Vagina (tissue), 2 donors: ENCODE results near the gene CHRNB1. TPM values are rescaled to one million over a fixed set of nuclear protein-coding genes. Genes with fewer than 3 reads are reported as not detected.

Source experiments
- DNase-seq, 2 donors: peaks; one replicate each; pipeline ENCODE4 v3.0.0-alpha.2; 2017; ENCODE audit errors: extremely low spot score in 2 of 2
- H3K27ac ChIP-seq: fragments of 200-600 bp; sonication (generic); one replicate; pipeline ENCODE4 v1.5.1; 2019
- H3K27me3 ChIP-seq: fragments of 200-600 bp; sonication (generic); one replicate; pipeline ENCODE4 v1.5.1; 2019
- H3K36me3 ChIP-seq, 2 donors: fragments of 200-600 bp; sonication (generic); one replicate each; pipeline ENCODE4 v1.5.1; 2017 to 2019
- H3K4me1 ChIP-seq: fragments of 200-600 bp; sonication (generic); one replicate; pipeline ENCODE4 v1.5.1; 2019
- H3K4me3 ChIP-seq, 2 donors: fragments of 200-600 bp; sonication (generic); 1 replicate in 1 of 2; 2 replicates in 1 of 2; pipeline ENCODE4 v1.5.1; 2016 to 2019
- H3K9me3 ChIP-seq: fragments of 200-600 bp; sonication (generic); one replicate; pipeline ENCODE4 v1.5.1; 2019
- POLR2A ChIP-seq, 2 donors: fragments of 450-650 bp; IDR thresholded peaks; one replicate each; pipeline ENCODE4 v1.6.1; 2017; ENCODE audit warnings: antibody characterized with exemption in 2 of 2, mild to moderate bottlenecking in 2 of 2, moderate library complexity in 2 of 2
- POLR2AphosphoS5 ChIP-seq, 2 donors: sonication (generic); formaldehyde crosslinking; IDR thresholded peaks; one replicate each; pipeline ENCODE4 v1.9.0; 2017; ENCODE audit warnings: antibody characterized with exemption in 2 of 2, mild to moderate bottlenecking in 2 of 2, low read depth in 1 of 2; ENCODE audit not compliant: insufficient read depth in 1 of 2
- intact Hi-C: fragments of 100-400 bp; cut with DNase I; formaldehyde crosslinking; loops from one replicate; pipeline ENCODE4 v1.15.1; 2023
- total RNA-seq: library from RNA; depleted of rRNA; stranded (reverse); fragments of >200 nt; gene quantifications from one replicate; pipeline ENCODE4 v1.2.3, GENCODE V29; 2016
- TF ChIP-seq, protein P1 (sequence below), 3 experiments: fragments of 450-650 bp in 2 of 3; fragments of 200-600 bp in 1 of 3; sonication (generic) in 1 of 3; IDR thresholded peaks; one replicate each; pipeline ENCODE4 v1.5.1; 2017 to 2019; ENCODE audit warnings: antibody characterized with exemption in 3 of 3, mild to moderate bottlenecking in 2 of 3, moderate library complexity in 2 of 3

CHRNB1 gene, protein sequence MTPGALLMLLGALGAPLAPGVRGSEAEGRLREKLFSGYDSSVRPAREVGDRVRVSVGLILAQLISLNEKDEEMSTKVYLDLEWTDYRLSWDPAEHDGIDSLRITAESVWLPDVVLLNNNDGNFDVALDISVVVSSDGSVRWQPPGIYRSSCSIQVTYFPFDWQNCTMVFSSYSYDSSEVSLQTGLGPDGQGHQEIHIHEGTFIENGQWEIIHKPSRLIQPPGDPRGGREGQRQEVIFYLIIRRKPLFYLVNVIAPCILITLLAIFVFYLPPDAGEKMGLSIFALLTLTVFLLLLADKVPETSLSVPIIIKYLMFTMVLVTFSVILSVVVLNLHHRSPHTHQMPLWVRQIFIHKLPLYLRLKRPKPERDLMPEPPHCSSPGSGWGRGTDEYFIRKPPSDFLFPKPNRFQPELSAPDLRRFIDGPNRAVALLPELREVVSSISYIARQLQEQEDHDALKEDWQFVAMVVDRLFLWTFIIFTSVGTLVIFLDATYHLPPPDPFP
- 5.9 TPM for total RNA-seq

- no peaks in the 10 kb centered on the region for H3K9me3 ChIP-seq
- no peaks in the 10 kb centered on the region for H3K36me3 ChIP-seq
- peak within 1 kb of the TSS; percentile 32 to 33 for H3K4me3 ChIP-seq
- TF ChIP-seq, protein P1, sequence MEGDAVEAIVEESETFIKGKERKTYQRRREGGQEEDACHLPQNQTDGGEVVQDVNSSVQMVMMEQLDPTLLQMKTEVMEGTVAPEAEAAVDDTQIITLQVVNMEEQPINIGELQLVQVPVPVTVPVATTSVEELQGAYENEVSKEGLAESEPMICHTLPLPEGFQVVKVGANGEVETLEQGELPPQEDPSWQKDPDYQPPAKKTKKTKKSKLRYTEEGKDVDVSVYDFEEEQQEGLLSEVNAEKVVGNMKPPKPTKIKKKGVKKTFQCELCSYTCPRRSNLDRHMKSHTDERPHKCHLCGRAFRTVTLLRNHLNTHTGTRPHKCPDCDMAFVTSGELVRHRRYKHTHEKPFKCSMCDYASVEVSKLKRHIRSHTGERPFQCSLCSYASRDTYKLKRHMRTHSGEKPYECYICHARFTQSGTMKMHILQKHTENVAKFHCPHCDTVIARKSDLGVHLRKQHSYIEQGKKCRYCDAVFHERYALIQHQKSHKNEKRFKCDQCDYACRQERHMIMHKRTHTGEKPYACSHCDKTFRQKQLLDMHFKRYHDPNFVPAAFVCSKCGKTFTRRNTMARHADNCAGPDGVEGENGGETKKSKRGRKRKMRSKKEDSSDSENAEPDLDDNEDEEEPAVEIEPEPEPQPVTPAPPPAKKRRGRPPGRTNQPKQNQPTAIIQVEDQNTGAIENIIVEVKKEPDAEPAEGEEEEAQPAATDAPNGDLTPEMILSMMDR (IDR thresholded peaks at IDR 0.05): no peak
- peak in 1 of 2 donors; percentile 16 for TF ChIP-seq POLR2AphosphoS5 (IDR thresholded peaks at IDR 0.05; ENCODE audit: insufficient read depth in 1 of 2, low read depth in 1 of 2)
- intact Hi-C loops: no loop called here
- H3K4me1 ChIP-seq: peaks cover 35% of the 10 kb centered on the region
- H3K27ac ChIP-seq: peak within 1 kb of the TSS; percentile 58
- no peak for DNase-seq
- no peaks in the 10 kb centered on the region for H3K27me3 ChIP-seq
These were observed at the start of gene CHRNB1 for GRCh38 chr17:7444682-7445618. Gene CHRNB1, plus strand, starts transcription at chr17:7445061. Its CDS starts 67 bp downstream, at chr17:7445128.

GRCh38 chr17:7396147-7396546 is 48.7 kb upstream of the CHRNB1 start:
- Histone ChIP-seq H3K36me3 (peaks cover 0 to under 1% of the 10 kb centered on the region in 2 donors), H3K9me3 (no peaks in the 10 kb centered on the region), H3K4me3 (no peak overlapping the region), H3K27ac (no peak overlapping the region), H3K27me3 (no peaks in the 10 kb centered on the region), H3K4me1 (peaks cover 23% of the 10 kb centered on the region)
- no peak for DNase-seq
- TF ChIP-seq POLR2AphosphoS5 (IDR thresholded peaks at IDR 0.05; ENCODE audit: insufficient read depth in 1 of 2, low read depth in 1 of 2) (no peak), POLR2A (IDR thresholded peaks at IDR 0.05) (no peak)
- TF ChIP-seq, protein P1 (IDR thresholded peaks at IDR 0.05): no peak
- intact Hi-C loops: no loop called here

DNA sequence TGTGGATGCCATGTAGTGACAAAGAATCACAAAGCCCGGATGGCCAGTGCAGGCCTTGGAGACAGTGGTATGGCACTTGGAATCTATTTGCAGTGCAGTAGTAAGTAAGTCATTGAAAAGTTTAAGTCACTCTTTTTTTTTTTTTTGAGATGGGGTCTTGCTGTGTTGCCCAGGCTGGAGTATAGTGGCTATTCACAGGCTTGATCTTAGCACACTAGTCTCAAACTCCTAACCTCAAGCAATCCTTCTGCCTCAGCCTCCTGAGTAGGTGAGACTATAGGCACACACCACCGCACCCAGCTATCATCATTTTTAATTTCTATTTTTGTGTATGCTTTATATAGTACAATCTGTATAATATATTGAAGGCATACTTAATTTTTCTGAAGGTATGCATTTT is 46.2 kb upstream of the CHRNB1 start:
- no peak for DNase-seq
- Histone ChIP-seq H3K27ac (no peak overlapping the region), H3K4me3 (no peak overlapping the region), H3K9me3 (no peaks in the 10 kb centered on the region), H3K27me3 (no peaks in the 10 kb centered on the region), H3K36me3 (no peaks in the 10 kb centered on the region), H3K4me1 (peaks cover 23% of the 10 kb centered on the region)
- intact Hi-C loops: no loop called here
- TF ChIP-seq POLR2A (IDR thresholded peaks at IDR 0.05) (no peak), POLR2AphosphoS5 (IDR thresholded peaks at IDR 0.05; ENCODE audit: insufficient read depth in 1 of 2, low read depth in 1 of 2) (no peak)
- TF ChIP-seq, protein P1 (IDR thresholded peaks at IDR 0.05): no peak

DNA sequence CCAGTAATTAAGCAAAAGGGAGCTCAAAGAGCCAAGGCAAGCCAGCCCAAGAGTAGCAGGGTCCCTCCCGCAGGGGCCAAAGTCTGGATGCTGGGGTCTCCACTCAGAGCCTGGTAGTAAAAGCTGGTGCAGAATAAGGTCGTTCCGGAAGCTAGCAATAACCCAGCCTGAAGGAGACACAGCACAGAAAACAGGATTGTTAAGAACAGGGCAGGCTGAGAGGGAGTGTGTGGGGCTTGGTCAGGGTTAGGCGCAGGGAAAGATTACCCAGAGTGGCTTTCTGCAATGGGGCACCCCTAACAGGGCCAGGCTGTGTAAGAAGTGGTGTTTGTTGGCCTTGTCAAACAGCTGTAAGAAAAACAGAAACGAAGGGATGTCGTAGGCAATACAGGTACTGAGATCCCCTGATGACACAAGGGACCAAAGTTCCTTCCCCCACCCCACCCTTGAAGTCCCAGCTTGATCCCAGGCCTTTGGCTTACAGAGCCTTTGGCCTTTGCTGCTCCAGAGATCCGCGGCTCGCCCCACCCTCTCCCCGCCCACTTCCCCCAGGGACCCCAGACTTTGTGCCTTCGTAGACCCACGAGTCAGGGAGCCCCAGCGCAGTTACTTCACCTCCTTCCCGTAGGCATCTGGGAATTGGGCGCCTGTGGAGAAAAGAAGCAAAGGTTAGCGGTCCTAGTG is 41.7 kb upstream of the CHRNB1 start:
- no peaks in the 10 kb centered on the region for H3K9me3 ChIP-seq
- H3K27ac ChIP-seq: peak overlapping the region; percentile 98
- peaks cover 34% of the 10 kb centered on the region for H3K4me1 ChIP-seq
- DNase-seq: peak in 1 of 2 donors; percentile 93
- H3K4me3 ChIP-seq: peak overlapping the region; percentile 87 to 98
- TF ChIP-seq, protein P1 (IDR thresholded peaks at IDR 0.05): no peak
- TF ChIP-seq POLR2AphosphoS5 (IDR thresholded peaks at IDR 0.05; ENCODE audit: insufficient read depth in 1 of 2, low read depth in 1 of 2) (no peak), POLR2A (IDR thresholded peaks at IDR 0.05) (no peak)
- no peaks in the 10 kb centered on the region for H3K27me3 ChIP-seq
- no peaks in the 10 kb centered on the region for H3K36me3 ChIP-seq
- intact Hi-C loops: no loop called here
